ENCODE measurements around the gene AUNIP. TPM values are rescaled to one million over a fixed set of nuclear protein-coding genes. Genes with fewer than 3 reads are reported as not detected.

The AUNIP gene, protein sequence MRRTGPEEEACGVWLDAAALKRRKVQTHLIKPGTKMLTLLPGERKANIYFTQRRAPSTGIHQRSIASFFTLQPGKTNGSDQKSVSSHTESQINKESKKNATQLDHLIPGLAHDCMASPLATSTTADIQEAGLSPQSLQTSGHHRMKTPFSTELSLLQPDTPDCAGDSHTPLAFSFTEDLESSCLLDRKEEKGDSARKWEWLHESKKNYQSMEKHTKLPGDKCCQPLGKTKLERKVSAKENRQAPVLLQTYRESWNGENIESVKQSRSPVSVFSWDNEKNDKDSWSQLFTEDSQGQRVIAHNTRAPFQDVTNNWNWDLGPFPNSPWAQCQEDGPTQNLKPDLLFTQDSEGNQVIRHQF
- 5.8 to 7.8 TPM (median 6.4 TPM) in 5 replicates for total RNA-seq (2022; extraction: Qiagen RNA extraction; ENCODE audit: low read depth)

DNA sequence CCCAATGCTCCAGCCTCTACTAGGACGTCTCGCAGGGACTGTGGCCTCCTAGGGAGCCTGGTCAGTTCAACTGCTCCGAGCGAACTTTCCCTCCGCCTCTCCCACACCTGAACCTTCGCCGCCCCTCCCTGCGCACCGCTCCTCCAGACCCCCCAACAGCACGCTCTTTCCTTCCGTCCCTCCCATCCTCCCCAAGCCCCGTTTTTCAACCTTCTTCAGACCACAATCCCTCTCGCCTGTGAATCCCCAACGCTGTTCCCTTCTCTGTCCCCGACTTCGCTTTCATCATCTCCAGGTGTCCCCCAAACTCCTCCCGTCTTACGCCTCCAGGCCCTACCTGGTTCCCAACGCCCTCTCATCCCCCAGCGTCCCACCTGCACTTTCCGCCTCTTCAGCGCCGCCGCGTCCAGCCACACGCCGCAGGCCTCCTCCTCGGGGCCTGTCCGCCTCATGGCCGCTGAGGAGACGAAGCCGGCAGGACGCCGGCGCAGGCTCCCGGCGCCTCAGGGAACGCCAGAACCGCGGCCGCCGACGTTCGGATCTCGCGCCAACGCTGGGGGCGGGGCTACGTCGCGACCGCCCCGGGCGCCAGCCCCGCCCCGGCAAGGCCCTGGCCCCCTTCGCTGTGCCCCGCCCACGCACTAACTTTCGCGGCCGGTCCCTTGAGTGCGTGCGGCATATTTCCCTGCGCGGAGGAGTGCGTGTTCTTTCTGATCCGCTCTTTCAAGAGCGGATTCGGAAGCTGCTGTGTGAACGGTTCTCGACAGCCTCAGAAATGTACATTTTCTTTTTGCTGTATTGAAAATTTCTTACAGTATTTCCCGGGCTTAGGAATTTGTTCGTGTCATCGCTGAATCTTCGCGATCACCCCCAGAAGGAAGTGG, at the start of gene AUNIP:
Gene AUNIP, minus strand, starts transcription at position 552 of the 884 bp plus-strand sequence. Its CDS starts 100 bp downstream, at position 452.

DNA sequence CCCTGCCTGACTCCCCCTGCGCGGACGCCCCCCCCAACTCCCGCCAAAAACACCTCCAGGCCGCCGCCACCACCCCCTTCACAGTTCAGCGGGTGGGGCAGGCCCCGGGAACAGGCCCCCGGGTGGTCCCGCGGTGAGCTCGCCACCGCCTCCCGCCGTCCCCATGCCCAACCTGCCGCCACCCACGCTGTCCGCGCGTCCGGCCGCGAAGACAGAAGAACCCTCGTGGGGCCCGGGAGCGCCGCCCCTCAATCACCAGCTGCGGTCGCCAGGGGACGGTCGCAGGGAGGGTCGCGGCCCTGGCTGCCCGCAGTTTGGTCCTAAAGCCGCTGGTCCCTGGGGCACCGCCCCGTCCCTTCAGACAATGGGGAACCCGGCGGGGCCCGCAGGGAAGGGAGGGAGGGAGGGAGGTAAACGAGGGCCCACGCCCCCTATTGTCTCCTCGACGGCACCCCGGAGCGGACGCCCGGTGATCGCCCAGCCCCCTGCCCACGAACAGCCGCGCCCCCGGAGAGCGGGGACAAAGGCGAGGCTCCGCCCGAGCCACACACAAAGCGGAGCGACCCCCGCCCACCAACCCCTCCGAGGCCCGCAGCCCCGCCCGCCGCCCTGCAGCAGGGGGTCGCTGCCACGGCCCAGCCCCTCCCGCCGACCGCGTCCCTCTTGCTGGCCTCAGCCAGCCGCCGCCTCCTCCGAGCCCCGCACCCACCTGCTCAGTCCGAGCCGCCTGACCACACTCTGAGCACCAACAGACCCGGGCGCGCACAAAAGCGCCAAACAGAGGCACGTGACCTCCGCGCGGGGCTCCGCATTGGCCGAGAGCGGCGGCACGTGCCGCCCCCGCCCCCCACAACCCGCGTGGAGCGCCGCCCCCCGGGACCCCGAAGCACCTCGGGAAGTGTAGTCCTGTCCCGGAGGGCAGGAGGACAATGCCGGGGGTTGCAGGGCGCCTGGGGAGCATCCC, 46.7 kb upstream of the AUNIP start, which contains the start of gene STMN1:
Gene STMN1, minus strand, starts transcription at position 740 of the 964 bp plus-strand sequence. CDS start 1,743 bp downstream, outside the sequence.

DNA sequence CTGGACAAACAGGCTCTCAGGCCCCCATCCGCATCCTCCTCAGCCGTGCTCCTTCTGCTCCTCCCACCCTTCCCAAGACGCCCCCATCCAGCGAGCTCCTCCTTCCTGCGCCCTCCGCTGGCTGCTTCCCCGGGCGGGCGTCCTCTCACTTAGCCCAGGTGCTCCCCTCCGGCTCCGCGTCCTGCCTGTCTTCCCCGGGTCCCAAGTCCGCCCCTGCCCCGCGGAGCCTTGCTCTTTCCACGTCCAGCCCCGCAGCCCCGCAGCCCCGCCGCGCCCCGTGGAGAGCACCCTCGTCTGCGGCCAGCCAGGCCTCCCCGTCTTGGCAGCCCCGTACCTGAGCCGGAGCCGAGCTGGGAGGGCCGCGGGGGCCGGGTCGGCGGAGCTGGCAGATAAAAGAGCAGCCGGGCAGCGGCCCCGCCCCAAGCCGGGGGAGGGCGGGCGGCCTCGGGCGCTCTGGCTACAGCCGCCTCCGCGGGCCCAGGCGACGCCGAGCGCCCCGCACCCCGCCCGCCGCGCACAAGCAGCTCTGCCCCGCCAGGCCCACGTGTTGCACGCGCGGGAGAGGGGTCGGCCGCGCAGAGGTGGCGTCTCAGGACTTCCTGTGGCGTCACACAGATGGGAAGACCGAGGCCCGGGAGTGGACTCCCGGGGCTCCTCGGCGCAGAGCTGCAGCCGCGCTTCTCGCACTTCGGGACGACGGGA, 16.0 kb upstream of the AUNIP start, which contains the start of gene PAQR7:
Gene PAQR7, minus strand, starts transcription at position 555 of the 702 bp plus-strand sequence. CDS start 11,869 bp downstream, outside the sequence.

DNA sequence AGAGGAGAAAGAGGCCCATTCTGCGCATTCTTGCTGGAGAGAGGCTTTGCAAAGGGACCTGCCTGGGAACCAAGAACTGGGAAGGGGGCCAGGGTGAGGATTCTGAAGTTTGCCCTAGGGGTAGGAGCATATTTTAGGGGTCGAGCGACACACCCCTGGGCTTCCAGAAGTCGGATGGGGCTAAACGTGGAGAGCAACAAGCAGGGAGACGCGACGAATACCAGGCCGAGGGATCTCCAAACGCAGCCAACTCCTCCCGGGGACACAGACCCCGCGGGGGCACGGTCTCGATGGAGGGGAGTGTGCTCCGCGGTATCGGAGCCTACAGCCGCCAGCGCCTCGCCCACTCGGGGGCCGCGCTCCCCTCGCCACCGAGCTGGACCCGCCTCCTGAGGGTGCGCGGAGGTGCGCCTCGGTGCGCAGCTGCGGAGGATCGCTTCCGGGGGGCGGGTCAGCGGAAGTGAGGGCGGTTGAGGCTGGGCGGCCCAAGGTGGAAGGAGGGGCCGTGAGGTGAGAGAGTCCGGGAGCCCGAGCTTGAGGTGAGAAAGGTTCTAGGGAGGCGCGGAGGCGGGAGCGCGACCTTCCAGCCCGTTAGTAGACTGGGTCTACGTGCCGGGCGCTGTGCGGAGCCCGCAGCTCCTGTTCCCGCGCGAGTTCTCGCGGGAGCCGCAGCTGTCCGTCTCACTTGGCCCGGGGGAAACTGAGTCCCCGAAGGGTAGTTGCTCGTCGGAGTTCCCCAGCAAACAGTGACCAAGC, 39.6 kb downstream of the AUNIP start, which contains the start of gene MTFR1L:
Gene MTFR1L, plus strand, starts transcription at position 464 of the 756 bp plus-strand sequence. CDS start 3,151 bp downstream, outside the sequence.

DNA sequence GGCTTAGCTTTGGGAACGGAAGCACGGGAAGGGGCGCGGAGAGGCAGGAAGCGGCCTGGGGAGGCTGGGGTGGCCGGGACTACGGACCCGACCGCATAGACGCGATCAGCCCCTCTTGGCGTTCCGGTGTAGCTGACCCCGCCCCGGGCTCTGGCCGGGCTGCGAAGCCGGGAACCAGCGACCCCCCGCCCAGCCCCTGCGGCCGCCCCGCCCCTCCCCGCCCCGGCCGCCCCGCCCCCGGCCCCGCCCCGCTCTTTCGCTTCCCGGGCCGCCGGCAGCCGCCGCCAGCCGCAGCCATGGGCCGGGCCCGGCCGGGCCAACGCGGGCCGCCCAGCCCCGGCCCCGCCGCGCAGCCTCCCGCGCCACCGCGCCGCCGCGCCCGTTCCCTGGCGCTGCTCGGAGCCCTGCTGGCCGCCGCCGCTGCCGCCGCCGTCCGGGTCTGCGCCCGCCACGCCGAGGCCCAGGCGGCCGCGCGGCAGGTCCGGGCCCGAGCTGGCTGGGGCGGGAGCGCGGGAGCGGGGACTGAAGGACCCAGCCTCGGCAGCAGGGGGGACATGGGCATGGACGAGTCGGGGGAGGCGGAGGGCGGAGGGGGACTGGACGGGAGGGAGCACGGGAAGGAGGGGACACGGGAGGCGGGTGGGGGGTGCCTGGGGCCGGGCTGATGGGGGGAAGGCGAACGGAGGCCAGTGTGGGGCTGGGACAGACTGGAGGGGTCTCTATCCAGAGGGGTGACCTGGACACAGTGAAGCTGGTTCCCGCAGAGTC, 59.1 kb downstream of the AUNIP start, which contains the start of gene SELENON:
Gene SELENON, plus strand, starts transcription at position 259 of the 768 bp plus-strand sequence. Its CDS starts 38 bp downstream, at position 297.

Other genes with a start within 250 kb of the AUNIP start
- gene MAN1C1, start 242.7 kb downstream of the AUNIP start, total RNA-seq (2022; extraction: Qiagen RNA extraction; ENCODE audit: low read depth): 0.08 to 0.22 TPM (median 0.14 TPM) in 5 replicates
- 52.6 to 65.5 TPM (median 56.6 TPM) in 5 replicates for gene SELENON, start 59.3 kb downstream of the AUNIP start, total RNA-seq (2022; extraction: Qiagen RNA extraction; ENCODE audit: low read depth)
- gene MTFR1L, start 39.5 kb downstream of the AUNIP start, total RNA-seq (2022; extraction: Qiagen RNA extraction; ENCODE audit: low read depth): 20.6 to 24.0 TPM (median 23.4 TPM) in 5 replicates
- 2.5 to 3.7 TPM (median 3.0 TPM) in 5 replicates for gene PAQR7, start 16.3 kb upstream of the AUNIP start, total RNA-seq (2022; extraction: Qiagen RNA extraction; ENCODE audit: low read depth)
- gene STMN1, start 47.0 kb upstream of the AUNIP start, total RNA-seq (2022; extraction: Qiagen RNA extraction; ENCODE audit: low read depth): 182 to 221 TPM (median 204 TPM) in 5 replicates
- 6.1 to 7.9 TPM (median 6.8 TPM) in 5 replicates for gene PAFAH2, start 138.6 kb upstream of the AUNIP start, total RNA-seq (2022; extraction: Qiagen RNA extraction; ENCODE audit: low read depth)
- not detected in 5 replicates for gene EXTL1, start 162.3 kb upstream of the AUNIP start, total RNA-seq (2022; extraction: Qiagen RNA extraction; ENCODE audit: low read depth)
- 0.08 to 0.13 TPM in 2 of 5 replicates, not detected in the others for gene SLC30A2, start 186.7 kb upstream of the AUNIP start, total RNA-seq (2022; extraction: Qiagen RNA extraction; ENCODE audit: low read depth)
- 0.07 to 0.08 TPM in 2 of 5 replicates, not detected in the others for gene TRIM63, start 208.2 kb upstream of the AUNIP start, total RNA-seq (2022; extraction: Qiagen RNA extraction; ENCODE audit: low read depth)

Data from A549 treated with RU486 at 1 μM for 4 hours (cell line).